ENCODE data around the gene IL19.

- TF ChIP-seq CTCF (IDR thresholded peaks at IDR 0.05; ENCODE audit: insufficient read depth, low read length, poor library complexity, severe bottlenecking) (no peak), EZH2phosphoT487 (conservative IDR thresholded peaks at IDR 0.05; ENCODE audit: low read length) (no peak)
Observed at GRCh38 chr1:206796981-206797402, 26.4 kb downstream of the IL19 start.
